Stimulated activated CD8-positive, alpha-beta memory T cell treated with anti-CD3 and anti-CD28 coated beads, Interleukin-12 subunit alpha, Interleukin-12 subunit beta, amount 100 ng/mL, for 4 hours (primary cell): ENCODE data around the gene SLC39A1.
A peak's percentile ranks its signal among the peaks of the same experiment; 100 is the strongest.
"Not testable (repeated sequence)": the region's sequence is repeated elsewhere in the genome, so short reads cannot be mapped to it uniquely, and the experiment has no call there.

Experiments
- DNase-seq: peaks from one replicate; pipeline ENCODE4 v3.0.0-alpha.2; 2020; ENCODE audit warnings: low read depth

The SLC39A1 gene

DNA sequence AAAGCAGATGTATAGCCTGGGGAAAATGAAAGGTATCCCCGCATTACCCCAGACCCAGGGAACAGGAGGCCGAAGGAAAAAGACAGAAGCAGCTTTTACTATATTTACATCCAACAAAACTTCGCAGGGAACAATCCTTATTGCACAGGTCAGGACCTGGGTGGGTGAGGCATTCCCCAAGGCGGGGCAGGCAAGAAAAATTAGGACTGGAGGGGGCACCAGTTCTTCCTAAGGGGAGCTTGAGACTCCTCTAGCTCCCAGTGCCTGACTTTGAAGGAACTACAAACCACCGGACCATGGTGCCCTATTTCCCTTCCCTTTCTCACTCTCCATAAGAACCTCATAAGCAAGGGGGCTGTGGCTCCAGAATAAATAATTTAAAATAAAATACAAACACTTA is 33.9 kb downstream of the SLC39A1 start:
- no peak for DNase-seq

DNA sequence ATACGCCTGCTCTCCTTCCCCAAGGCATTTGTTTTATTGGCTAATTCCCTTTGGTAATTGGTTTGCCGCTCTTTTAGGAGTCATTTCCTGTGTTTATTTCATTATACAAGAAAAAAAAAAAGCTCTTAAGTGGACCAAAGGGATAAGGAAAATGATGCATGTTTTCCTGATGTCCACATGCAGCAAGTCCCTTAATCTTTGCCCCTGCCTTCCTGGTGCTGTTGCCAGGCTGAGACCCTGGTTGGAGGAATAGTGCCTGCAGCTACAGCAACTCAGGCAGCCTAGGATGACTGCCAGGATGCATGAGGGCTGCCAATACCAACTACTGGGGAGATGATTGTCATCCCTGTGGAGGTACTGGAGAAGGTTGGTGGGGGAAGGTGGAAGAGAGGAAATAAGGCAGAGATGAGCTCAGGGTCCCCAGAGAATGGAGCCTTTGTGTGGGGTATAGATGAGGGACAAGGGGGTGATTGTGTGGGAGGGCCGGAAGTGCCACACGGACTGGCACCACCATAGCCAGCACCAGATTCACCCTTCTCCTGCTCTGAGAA is 34.5 kb downstream of the SLC39A1 start:
- no peak for DNase-seq

DNA sequence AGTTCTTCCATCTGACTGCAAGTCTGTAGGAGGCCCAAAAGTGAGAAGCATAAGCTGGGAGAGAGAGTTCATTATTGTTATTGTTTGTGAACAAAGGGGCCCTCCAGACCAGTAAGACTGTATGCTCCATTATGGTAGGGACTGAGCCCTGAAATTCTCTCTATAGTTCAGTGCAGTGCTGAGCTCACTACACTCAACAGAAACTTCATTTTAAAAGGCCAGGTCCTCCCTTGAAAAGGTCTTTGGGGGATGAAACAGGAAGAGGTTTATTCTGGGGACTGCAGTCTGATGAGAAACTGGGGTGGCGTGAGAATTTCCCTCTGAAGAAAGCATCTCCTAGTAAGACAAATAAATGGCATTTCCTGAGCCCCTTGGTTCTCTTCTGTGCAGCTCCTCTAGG is 35.1 kb downstream of the SLC39A1 start:
- DNase-seq, result no peak

DNA sequence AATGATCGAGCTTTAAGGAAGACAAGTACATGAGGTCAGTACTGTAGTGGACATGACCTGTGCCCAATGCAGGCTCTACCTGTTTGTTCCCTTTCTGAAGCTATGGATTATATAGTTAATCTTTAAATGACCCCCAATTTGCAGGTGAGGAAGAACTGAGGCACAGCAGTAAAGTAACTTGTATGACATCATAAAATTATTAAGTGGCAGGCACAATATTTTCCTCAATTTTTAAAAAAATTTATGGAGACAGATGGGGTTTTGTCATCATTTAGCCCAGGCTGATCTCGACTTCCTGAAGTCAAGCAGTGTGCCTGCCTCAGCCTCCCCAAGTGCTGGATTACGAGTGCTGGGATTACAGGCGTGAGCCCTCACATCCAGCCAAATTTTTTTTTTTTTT is 36.9 kb downstream of the SLC39A1 start:
- no peak for DNase-seq

DNA sequence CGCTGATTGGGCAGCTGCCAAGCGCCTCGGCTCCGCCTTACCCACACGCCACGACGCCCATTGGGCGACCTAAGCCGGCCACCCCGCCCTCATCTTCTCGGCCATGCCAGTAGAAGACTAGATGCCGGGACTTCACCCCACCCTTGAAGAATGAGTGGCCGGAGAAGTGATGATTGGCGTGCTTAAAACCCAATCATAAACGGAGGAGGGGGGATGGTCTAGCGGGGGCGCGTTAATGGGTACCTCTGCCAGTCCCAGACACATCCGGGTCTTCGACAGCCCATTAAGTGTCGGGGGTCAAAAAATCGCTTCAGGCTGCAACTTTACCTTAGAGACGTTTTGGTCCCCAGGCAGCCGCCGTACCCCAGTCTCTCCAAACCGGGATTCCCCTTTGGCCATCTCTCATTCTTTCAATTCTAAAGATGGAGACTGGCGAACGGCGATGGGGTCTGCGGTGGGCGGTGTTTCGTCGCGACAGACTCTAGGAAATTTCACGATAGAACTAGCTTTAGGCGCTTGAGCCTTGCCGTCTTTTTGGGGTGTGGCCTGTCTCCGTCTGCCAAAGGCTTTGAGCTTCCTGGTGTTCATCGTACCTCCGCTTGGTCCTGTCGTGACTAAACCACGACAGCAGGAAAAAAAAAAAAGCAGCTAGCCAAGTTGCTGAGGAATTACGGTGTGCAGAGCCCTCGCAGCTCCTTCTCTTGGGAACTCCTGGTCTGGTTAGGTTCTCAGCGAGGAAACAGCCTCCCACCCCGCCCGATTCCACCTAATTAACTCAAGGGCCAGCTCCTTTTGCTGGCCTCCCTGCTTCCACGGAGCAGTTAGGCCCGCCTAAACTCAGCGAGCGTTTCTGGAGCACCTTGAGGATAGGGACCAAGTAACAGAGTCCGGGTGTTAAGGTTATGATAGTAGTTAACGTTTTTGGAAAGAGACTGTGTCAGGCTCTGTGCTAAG is 40.1 kb downstream of the SLC39A1 start, which contains the start of gene GATAD2B:
Gene GATAD2B (minus strand): TSS at position 1 of the 954 bp plus-strand sequence. CDS start 94,625 bp downstream, outside the sequence.
- DNase-seq, result peak; percentile 95

DNA sequence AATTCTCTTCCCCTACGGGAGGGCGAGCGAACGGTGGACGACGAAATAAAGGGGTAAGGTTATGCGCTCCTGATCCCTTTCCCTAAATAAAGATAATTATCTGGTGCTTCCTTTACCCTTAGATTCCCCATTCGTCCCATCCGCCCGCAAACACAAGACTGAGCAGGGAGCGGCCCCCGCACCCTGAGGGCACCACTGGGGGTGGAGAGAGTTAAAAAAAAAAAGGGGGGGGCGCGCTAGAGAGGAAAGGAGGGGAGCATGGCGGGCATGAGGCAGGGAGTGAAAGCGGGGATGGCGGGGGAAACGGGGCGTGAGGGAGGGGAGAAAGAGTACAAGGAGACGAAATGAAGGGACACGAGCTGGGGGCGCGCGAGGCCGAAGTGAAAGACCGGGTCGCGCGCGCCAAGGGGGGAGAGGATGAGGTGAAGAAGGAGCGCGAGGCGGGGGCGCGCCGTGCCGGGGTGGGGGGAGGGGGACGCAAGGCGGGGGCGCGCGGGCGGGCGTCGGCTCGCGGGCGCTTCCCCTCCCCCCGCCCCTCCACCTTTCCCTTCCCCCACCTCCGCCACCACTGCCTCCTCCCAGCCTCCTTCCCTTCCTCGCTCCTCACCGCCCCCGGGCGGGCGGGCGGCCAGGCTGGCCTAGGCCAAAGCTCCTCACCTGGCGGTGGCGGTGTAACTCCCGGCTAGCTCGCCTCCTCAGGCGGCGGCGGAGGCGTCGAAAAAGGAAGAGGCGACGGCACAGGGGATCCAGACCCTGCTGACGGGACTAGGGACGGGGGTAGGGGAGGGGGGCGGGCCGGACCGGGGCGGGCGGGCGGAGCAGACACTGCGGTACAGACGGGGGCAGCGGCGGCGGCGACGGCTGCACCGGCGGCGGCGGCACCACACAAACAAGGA is 41.0 kb downstream of the SLC39A1 start:
- no peak for DNase-seq

DNA sequence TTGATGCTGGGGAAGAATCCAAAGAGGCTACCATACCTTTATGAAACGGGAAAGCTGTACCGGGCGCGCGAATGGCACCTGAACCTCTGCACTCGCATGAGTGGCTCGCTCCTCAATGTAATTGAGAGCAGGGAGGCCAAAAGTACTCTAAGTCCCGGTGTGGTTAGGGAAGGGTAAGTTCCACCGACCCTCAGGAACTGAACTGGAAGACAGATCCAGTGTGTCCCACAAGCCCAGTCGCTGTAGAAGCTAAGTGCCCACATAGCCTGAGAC is 41.6 kb downstream of the SLC39A1 start:
- no peak for DNase-seq

DNA sequence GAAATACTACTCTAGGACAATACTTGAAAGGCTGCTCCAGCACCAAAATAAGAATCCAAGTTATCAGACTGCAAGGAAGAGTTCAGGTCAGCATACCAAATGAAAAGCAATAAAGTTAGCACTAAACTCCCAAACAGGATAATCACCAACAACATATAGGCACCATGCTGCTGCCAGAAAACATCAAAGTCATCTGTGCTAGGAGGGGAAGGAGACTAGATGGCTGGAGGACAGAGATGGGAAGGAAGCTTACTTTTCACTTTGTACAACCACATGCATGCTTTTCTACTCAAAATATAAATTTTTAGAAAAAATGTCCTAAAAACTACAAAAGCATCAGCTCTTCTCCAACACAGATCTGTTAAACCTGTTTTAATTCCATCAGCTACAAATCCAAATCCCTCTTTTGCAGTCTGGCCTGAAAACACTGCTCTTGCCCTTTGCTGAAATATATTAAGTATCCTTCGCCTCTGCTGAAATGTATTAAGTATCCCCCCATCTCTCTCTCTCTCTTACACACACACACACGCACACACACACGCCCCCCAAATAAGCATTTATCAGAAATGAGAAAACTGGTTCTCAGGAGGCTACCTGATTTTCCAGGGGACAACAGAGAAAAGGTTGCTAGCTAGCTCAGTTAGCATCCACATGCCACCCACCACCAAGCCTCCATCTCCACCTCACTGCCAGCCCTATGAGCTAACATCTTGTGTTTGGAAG is 42.1 kb downstream of the SLC39A1 start:
- no peak for DNase-seq

DNA sequence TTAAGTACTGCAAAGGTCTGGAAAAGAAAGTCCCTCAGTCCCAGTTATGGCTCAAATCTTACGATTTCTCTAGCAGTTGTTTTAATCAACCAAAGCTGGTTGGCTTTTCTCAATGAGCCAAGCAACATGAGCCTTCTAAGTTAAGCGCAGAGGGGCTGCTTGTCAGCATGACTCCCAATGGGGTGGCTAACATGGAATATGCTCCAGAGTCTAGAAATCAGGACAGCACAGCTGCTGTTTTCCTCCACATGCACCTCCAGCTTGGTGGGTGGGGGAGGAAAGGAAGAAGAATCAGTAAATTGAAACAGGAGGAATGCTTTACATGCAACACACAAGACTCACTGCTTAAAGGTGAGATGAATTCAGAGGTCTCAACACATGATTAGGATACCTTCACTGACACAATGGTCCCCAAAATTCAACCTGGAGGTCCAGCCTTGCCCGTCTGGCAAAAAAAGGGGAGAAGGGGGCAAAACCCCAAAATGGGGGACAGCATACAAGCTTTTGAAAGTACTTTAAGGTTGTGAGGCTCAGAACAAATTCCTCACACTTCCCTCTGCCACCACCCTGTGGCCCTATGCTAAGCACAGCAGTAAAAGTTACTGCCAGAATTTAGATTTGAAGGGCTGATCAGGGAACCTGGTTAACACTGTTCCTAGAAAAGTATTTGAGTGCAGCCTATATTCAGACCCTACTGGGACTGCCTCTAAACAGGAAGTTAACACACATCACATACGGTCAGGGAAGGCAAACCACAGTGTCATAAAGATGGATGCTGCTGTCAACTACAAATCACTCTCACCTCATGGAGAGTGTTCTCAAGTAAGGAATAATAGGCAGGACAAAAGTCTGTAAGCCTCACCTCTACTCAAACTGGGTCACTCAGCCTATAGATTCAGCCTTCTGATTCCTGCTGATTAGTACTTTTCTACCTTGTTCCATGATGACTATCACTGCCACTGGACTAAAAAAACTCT is 43.2 kb downstream of the SLC39A1 start:
- no peak for DNase-seq

DNA sequence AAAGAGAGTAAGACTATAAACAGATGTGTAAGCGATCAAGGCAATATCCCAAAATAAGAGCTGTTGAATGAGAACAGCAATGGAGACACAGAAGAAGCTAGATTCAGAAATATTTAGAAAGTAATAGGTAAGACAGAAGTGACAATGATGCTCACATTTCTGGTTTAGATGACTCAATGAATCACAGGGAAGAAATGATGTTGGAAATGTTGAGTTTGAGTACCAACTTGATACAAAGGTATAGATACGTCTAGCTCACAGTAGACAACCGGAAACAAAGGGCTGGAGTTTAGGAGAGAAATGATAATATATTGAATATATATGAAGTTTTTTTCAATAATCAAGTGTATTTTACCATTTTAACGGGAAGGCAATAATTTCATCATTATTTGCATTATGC is 47.0 kb downstream of the SLC39A1 start:
- no peak for DNase-seq

DNA sequence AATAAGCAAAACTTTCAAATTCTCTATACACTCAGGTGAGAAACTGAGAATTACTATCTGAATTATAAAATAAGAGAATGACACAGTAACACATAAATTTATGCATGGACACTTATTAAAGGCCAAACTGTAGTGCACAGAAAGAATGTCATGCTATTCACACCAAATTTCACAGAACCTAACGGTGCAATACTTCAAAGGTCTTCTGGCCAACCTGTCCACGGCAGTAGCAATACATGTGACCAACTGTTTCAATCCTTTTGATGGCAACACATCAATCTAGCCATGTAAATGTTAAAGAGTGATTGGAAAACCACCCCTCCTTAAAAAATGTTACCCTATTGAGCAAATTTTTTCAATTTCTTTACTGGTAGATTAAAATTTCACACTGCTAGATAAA is 51.0 kb downstream of the SLC39A1 start:
- DNase-seq, result no peak

DNA sequence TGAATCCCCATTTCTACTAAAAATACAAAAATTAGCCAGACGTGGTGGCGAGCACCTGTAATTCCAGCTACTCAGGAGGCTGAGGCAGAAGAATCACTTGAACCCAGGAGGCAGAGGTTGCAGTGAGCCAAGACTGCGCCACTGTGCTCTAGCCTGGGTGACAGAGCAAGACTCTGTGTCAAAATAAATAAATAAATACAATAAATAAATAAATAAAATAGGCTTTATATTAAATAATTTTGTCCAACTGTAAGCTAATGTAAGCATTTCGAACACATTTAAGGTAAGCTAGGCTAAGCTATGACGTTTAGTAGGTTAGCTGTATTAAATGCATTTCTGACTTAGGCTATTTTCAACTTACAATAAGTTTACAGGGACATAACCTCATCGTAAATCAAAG is 52.8 kb downstream of the SLC39A1 start:
- not testable (repeated sequence) for DNase-seq
